Measurements from ENCODE around the gene SYNJ2.

Gene SYNJ2

DNA sequence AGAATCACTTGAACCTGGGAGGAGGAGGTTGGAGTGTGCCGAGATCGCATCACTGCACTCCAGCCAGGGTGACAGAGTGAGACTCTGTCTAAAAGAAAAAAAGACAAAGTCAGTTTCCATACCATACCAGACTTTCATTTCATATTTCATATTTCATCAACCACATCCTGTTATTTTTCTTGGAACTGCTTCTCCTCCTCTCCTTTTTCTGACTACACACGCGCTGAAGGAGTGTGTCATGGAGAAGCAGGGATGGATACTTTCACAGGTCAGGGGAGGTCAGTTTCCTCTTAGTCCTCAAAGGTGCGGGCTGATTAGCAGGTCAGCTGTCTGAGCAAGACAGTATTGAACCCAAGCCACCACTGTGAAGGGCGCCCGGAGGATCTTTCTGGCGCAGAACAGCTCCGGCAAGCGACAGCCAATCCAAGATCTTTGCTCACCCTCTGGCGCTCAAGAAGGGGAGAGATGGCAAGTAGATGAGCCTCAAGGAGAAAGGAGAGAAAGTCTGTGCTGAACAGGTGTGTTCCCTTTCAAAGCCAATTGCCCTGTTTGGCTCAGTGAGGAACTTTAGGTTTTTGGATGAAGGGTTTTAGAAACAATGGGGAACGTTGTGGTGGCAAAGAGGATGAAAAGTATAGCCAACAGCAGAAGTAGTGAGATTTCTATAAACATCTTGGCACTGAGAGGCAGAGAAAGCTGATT is 18.9 kb upstream of the SYNJ2 start:
- Histone ChIP-seq H3K4me3 (ENCODE audit: low read depth, low read length, poor library complexity, severe bottlenecking) (no peak overlapping the region), H3K27ac (ENCODE audit: low read depth, low read length, poor library complexity, severe bottlenecking) (no peak overlapping the region), H3K9ac (ENCODE audit: low read length) (no peak overlapping the region), H3K4me1 (ENCODE audit: insufficient read depth, low read length, severe bottlenecking) (no peaks in the 10 kb centered on the region), H3K36me3 (ENCODE audit: insufficient read depth, low read length) (no peaks in the 10 kb centered on the region), H2AFZ (ENCODE audit: low read length) (no peak overlapping the region), H3K79me2 (ENCODE audit: insufficient read depth, low read length) (no peaks in the 10 kb centered on the region), H3K27me3 (ENCODE audit: insufficient read depth, low read length) (peaks cover 5% of the 10 kb centered on the region; the same call in 1 of the 2 replicates), H3F3A (ENCODE audit: insufficient read depth, low read length) (no peaks in the 10 kb centered on the region), H3K9me2 (ENCODE audit: low read depth, low read length) (no peaks in the 10 kb centered on the region), H3K9me3 (ENCODE audit: low read length) (no peaks in the 10 kb centered on the region; the same call in 1 of the 2 replicates), H4K20me1 (ENCODE audit: insufficient read depth, low read length) (no peaks in the 10 kb centered on the region), H3K4me2 (ENCODE audit: low read length) (no peak overlapping the region)
- TF ChIP-seq, protein P1, sequence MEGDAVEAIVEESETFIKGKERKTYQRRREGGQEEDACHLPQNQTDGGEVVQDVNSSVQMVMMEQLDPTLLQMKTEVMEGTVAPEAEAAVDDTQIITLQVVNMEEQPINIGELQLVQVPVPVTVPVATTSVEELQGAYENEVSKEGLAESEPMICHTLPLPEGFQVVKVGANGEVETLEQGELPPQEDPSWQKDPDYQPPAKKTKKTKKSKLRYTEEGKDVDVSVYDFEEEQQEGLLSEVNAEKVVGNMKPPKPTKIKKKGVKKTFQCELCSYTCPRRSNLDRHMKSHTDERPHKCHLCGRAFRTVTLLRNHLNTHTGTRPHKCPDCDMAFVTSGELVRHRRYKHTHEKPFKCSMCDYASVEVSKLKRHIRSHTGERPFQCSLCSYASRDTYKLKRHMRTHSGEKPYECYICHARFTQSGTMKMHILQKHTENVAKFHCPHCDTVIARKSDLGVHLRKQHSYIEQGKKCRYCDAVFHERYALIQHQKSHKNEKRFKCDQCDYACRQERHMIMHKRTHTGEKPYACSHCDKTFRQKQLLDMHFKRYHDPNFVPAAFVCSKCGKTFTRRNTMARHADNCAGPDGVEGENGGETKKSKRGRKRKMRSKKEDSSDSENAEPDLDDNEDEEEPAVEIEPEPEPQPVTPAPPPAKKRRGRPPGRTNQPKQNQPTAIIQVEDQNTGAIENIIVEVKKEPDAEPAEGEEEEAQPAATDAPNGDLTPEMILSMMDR (IDR thresholded peaks at IDR 0.05; ENCODE audit: low read length): no peak
- no peak for TF ChIP-seq EZH2 (IDR thresholded peaks at IDR 0.05; ENCODE audit: borderline replicate concordance, low read length)

DNA sequence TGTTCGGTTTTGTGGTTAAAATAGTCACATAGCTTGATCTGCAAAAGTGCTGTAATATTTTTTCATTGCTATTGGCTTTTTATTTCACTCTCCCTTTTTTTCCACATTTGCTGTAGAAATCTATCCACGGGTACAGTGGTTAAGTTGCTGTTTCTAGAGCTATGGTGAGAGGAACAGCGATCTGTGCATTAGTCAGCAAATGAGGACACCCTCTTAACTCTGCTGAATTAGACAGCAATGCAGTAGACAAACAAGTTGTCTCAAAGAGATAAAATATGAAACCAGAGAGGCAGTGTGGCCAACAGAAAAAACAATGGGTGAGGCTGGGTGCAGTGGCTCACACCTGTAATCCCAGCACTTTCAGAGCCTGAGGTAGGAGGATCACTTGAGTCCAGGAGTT is 17.6 kb upstream of the SYNJ2 start:
- Histone ChIP-seq H3K9ac (ENCODE audit: low read length) (no peak overlapping the region), H3K36me3 (ENCODE audit: insufficient read depth, low read length) (no peaks in the 10 kb centered on the region), H3K79me2 (ENCODE audit: insufficient read depth, low read length) (no peaks in the 10 kb centered on the region), H3K4me1 (ENCODE audit: insufficient read depth, low read length, severe bottlenecking) (no peaks in the 10 kb centered on the region), H3K27me3 (ENCODE audit: insufficient read depth, low read length) (peaks cover 5% of the 10 kb centered on the region; the same call in 1 of the 2 replicates), H2AFZ (ENCODE audit: low read length) (no peak overlapping the region), H3F3A (ENCODE audit: insufficient read depth, low read length) (no peaks in the 10 kb centered on the region), H3K9me3 (ENCODE audit: low read length) (no peaks in the 10 kb centered on the region), H3K9me2 (ENCODE audit: low read depth, low read length) (no peaks in the 10 kb centered on the region), H4K20me1 (ENCODE audit: insufficient read depth, low read length) (no peaks in the 10 kb centered on the region), H3K4me2 (ENCODE audit: low read length) (no peak overlapping the region), H3K27ac (ENCODE audit: low read depth, low read length, poor library complexity, severe bottlenecking) (no peak overlapping the region), H3K4me3 (ENCODE audit: low read depth, low read length, poor library complexity, severe bottlenecking) (no peak overlapping the region)
- TF ChIP-seq, protein P1 (IDR thresholded peaks at IDR 0.05; ENCODE audit: low read length): no peak
- TF ChIP-seq EZH2 (IDR thresholded peaks at IDR 0.05; ENCODE audit: borderline replicate concordance, low read length): no peak

DNA sequence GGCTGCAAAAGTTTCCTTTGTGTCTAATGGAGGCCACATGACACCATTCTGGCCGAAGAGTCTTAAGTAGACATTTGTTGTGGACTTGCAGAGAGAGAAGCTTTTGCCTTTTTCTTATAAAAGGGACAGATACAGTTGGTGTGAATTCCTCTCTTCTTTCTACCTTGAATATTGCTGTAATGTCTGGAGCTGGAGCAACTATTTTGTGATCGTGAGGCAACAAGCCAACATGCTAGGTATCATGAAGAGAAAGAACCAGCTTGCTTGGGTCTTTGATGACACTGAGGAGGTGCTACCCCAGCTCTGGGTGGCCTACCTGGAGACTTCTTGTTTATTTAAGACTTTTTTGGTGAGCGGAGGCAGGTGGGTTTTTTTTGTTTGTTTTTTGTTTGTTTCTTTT is 16.3 kb upstream of the SYNJ2 start:
- H2AFZ ChIP-seq (ENCODE audit: low read length): no peak overlapping the region
- H3K27me3 ChIP-seq (ENCODE audit: insufficient read depth, low read length): peaks cover 5% of the 10 kb centered on the region; the same call in 1 of the 2 replicates
- no peaks in the 10 kb centered on the region for H3F3A ChIP-seq (ENCODE audit: insufficient read depth, low read length)
- no peaks in the 10 kb centered on the region for H3K36me3 ChIP-seq (ENCODE audit: insufficient read depth, low read length)
- H3K9ac ChIP-seq (ENCODE audit: low read length): no peak overlapping the region
- H3K9me3 ChIP-seq (ENCODE audit: low read length): no peaks in the 10 kb centered on the region
- H3K27ac ChIP-seq (ENCODE audit: low read depth, low read length, poor library complexity, severe bottlenecking): no peak overlapping the region
- no peak overlapping the region for H3K4me2 ChIP-seq (ENCODE audit: low read length)
- H3K9me2 ChIP-seq (ENCODE audit: low read depth, low read length): no peaks in the 10 kb centered on the region
- no peaks in the 10 kb centered on the region for H3K4me1 ChIP-seq (ENCODE audit: insufficient read depth, low read length, severe bottlenecking)
- no peaks in the 10 kb centered on the region for H3K79me2 ChIP-seq (ENCODE audit: insufficient read depth, low read length)
- TF ChIP-seq, protein P1 (IDR thresholded peaks at IDR 0.05; ENCODE audit: low read length): no peak
- TF ChIP-seq EZH2 (IDR thresholded peaks at IDR 0.05; ENCODE audit: borderline replicate concordance, low read length): no peak
- H3K4me3 ChIP-seq (ENCODE audit: low read depth, low read length, poor library complexity, severe bottlenecking): no peak overlapping the region
- H4K20me1 ChIP-seq (ENCODE audit: insufficient read depth, low read length): no peaks in the 10 kb centered on the region
